Dedifferentiated amniotic fluid mesenchymal stem cell (primary cell): ENCODE measurements around the gene CDH19.
A peak's percentile ranks its signal among the peaks of the same experiment; 100 is the strongest.

Source experiments
- DNase-seq: peaks from one replicate; pipeline ENCODE4 v3.0.0-alpha.2; 2016; ENCODE audit errors: extremely low spot score

CDH19 gene, protein sequence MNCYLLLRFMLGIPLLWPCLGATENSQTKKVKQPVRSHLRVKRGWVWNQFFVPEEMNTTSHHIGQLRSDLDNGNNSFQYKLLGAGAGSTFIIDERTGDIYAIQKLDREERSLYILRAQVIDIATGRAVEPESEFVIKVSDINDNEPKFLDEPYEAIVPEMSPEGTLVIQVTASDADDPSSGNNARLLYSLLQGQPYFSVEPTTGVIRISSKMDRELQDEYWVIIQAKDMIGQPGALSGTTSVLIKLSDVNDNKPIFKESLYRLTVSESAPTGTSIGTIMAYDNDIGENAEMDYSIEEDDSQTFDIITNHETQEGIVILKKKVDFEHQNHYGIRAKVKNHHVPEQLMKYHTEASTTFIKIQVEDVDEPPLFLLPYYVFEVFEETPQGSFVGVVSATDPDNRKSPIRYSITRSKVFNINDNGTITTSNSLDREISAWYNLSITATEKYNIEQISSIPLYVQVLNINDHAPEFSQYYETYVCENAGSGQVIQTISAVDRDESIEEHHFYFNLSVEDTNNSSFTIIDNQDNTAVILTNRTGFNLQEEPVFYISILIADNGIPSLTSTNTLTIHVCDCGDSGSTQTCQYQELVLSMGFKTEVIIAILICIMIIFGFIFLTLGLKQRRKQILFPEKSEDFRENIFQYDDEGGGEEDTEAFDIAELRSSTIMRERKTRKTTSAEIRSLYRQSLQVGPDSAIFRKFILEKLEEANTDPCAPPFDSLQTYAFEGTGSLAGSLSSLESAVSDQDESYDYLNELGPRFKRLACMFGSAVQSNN

GRCh38 chr18:66603941-66604627 lies at the start of gene CDH19:
Gene CDH19 (minus strand): TSS chr18:66604090. CDS start chr18:66572204, 31,886 bp downstream.
- peak; percentile 6 for DNase-seq

- no peak for DNase-seq
Observed at GRCh38 chr18:66647671-66648070, 43.8 kb upstream of the CDH19 start.

GRCh38 chr18:66646609-66647008 lies 42.7 kb upstream of the CDH19 start:
- DNase-seq = no peak

DNA sequence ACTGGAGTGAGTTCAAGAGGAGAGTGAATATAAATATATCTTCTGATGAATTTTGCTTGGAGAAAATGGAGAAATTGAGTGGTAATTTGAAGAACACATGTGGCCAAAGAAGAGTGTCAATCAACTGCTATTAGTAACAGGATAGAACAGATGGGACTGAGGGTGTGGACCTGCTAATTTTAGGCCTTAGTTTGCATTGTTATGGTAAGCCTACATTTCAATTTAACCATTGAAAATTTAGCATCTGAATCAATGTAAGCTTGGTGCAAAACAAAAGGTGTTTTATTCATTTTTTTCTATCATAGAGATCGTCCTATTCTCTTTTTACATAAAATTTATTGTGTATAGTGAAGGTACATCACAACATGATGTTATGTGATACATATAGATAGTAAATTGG lies 42.1 kb upstream of the CDH19 start:
- no peak for DNase-seq

- no peak for DNase-seq
Observed at GRCh38 chr18:66641056-66641455, 37.2 kb upstream of the CDH19 start.

GRCh38 chr18:66640431-66640830 lies 36.5 kb upstream of the CDH19 start:
- no peak for DNase-seq

DNA sequence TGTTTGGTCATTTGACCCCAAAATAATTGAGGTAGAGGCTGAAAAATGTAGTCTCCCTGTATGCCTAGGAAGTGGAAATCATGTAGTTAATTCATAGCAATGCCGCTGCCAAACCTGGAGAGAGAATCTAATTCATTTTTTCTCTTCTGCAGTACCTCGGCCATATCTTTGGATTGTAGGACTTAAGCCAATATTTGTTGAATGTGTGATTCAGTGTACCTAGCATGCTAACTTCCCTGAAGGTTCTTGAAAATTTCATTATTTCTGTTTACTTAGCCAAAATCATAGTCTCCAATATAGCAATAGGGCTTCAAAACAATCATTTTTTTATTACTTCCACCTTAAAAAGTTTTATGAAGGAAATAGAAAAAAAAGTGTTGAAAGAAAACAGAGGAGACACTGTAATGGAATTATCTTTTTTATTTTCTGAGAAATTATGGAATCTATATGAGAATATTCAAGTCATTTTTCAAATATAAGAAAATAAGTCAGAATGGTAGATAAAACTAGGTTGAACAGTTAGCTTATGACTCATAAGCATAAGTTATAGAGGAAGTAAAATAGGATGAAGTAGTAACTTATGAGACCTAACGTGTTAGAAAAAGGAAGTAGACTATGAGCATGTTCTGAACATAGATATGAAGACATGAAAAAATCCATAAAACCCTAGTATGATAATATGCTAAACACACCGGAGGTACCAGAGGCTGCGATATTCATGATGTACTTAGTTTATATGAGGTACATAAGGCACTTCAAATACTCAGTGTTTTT lies 35.2 kb upstream of the CDH19 start:
- DNase-seq = no peak

DNA sequence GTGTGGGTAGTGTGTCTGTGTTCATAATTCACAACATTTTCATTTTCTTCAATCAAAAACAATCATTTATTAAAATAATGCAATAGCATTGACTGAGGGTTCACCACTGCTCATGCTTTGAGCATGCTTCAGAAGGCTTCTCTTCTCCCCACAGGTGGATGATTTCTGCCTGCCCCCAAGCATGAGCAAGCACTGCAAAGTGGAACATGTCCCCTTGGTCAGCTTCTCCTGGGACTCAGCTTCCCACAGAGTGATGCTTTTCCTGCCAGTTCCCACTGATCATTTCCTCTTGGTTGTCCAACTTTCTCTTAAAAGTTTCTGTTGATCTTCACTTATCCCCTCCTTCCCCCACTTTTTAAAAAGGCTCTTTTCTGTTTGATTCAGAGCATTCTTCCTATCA lies 31.5 kb upstream of the CDH19 start:
- DNase-seq = no peak

DNA sequence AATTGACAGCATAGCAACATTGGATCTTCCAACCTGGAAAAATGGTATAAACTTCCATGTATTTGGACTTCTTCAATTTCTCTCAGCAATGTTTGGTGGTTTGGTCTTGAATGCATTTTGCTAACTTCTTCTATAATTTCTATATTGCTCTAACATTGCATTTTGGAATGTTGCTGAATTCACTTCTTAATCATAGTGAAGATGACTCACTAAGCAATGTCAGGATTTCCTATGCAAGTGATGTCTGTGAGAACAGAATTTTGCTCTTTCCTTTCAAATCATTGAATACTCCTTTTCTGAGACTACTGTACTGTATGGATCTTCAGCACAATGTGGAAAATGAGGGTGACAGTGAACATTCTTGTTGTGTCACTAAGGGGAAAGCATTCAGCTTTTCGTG lies 28.9 kb upstream of the CDH19 start:
- no peak for DNase-seq

- no peak for DNase-seq
Observed at GRCh38 chr18:66630831-66631230, 26.9 kb upstream of the CDH19 start.

DNA sequence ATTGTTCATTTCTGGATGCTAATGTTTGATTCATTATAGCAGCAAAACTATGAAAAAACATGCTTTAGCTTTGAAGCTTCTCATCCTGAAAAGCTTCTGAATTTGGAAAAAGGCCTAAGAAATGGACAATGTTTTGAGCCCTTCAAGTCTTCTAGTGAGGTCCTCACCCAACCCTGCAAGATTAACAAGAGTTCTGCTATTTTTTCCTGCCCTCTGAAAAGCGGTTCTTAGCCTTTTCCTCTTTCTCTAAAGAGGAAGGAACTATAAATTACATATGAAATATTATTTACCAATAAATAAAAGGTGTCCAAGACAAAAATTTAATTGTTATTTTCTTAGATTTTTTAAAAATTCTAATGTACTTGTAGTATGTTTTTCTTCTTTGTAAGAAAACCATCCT lies 19.9 kb upstream of the CDH19 start:
- DNase-seq = no peak

DNA sequence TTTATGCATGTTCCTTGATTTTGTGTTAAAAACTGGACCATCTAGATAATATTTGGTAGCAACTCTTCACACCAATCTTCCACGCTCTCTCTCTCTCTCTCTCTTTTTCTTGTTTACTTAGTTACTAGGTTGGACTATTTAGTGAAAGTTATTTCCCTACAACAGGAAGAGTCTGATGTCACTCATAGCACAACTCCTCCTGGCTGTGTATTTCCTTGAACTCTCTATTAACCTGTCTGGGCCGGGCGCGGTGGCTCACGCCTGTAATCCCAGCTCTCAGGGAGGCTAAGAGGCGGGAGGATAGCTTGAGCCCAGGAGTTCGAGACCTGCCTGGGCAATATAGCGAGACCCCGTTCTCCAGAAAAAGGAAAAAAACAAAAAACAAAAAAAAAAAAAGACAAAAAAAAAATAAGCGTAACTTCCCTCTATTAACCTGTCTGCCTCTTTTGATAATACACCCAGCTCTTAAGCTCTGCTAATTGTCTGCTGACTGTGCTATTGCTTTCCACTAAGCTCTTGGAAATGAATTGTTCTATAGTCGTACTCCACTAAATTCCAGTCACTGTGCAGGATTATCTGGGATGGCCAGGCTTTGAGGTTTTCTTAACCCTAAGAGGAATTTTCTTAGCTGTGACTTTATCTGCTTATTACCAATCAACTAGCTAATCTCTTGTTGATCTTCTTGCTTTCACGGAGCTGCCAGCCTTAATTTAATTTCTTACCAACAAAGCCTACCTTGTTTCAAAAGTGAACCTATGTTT lies 18.1 kb upstream of the CDH19 start:
- DNase-seq = no peak

DNA sequence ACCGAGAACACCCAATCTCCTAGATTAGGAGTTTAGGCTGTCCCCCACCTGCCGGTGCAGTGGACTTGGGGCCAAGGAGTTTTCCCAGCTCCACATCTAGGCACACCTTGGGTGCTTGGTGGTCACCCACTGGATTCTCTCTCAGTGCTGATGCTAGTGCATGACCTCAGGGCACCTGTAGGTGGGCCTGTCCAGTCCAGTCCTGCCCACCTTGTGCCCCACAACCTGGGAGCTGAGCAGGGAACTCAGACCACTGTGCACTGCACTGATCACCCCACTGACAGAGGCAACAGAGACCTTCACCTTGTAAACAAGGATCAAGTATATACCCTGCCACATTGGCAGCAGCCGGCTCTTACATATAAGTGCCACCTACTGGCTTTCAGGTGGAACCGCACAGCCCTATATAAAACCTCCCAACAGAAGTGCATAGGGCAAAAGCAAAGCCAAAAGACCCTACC lies 12.7 kb upstream of the CDH19 start:
- DNase-seq = no peak

DNA sequence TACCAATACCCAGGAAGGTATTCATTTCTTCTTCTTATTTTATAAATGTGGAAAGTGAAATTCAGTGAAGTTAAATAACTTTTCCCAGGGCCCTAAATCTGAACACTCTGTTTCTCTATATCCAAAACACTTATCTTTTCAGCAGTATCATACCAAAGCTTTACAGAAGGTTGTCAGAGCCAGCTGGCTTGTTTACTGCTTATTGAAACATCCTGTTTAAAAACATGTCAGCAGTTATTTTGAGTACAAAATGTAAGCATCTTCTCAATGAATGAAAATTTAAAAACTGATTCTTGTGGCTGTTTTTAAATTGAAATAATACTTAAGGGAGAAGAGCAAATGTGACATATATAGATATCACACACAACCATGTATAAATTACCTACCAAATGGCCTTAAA lies 11.3 kb upstream of the CDH19 start:
- no peak for DNase-seq

DNA sequence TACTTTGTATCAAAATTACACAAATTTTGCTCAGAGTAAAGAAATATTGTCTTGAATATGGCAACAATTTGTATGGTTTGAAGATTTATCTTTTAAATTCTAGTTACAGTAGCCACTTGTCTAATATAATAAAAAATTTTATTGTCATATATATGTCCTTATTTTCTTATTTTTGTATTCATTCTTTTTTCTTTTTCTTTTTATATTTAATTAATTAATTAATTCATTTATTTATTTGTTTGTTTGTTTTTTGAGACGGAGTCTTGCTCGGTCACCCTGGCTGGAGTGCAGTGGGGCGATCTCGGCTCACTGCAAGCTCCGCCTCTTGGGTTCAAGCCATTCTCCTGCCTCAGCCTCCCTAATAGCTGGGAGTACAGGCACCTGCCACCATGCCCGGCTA lies 3.7 kb upstream of the CDH19 start:
- peak; percentile 5 for DNase-seq

DNA sequence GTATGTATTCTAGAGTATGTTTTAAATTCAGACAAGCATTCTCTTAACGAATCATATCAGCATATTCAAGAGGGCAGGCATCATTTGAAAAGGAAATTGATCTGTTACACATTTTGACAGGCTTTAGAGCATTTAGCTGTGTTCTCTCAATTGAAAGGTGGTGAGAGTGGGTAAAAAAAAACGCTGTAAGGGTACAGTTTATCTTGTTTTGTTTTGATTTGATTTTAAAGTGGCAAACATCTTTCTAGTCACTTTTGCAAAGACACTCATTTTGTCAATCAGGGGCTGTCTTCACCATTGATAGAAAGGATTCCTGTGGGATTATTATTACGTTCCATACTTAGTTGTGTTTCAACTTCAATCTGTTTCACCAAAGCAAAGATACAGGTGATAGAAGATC lies 2.2 kb downstream of the CDH19 start:
- no peak for DNase-seq

DNA sequence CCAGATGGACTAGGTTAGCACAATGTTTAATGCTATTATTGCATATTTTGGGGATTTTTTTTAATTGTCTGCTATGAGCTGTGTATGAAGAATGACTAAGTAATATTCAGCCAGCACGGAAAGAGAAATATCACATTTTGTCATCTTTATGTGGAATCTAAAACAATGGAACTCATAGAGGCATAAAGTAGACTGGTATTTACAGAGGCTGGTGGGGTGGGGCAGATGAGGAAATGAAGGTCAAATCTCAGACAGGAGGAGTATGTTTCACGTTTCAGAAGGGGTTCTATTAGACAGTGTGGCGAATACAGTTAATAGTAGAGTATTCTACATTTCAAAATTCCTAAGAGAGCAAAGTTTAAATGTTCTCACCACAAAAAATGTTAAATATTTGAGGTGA lies 4.7 kb downstream of the CDH19 start:
- DNase-seq = no peak

DNA sequence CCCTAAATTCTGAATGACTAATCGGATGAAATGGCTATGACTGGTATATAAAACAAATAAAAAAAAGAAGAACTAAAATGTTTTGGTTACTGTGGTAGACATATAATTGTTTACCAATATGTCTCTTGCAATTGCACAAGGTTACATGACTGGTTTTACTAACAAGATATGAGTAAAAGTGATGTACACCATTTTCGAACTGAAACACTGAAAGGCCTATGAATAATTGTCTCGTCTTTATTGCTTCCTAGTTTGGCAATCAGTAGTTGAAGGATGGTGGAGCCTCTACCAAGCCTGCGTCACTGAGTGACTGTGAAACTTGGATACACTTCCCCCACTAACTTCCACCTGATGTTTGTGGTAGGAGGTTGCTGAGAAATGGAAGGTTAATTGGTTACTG lies 16.5 kb downstream of the CDH19 start:
- no peak for DNase-seq

GRCh38 chr18:66582211-66582610 lies 21.7 kb downstream of the CDH19 start:
- no peak for DNase-seq

GRCh38 chr18:66575263-66575662 lies 28.6 kb downstream of the CDH19 start:
- no peak for DNase-seq

GRCh38 chr18:66571845-66572244 lies 32.0 kb downstream of the CDH19 start:
- no peak for DNase-seq
